Stimulated activated CD4-positive, alpha-beta T cell treated with anti-CD3 and anti-CD28 coated beads, Interleukin-1b, Interleukin-23, amount 100 ng/mL, for 4 hours (primary cell): Measurements from ENCODE around the gene ERRFI1.
"Not testable (repeated sequence)": the region's sequence is repeated elsewhere in the genome, so short reads cannot be mapped to it uniquely, and the experiment has no call there.

Experiments used
- DNase-seq, 2 donors: peaks; one replicate each; pipeline ENCODE4 v3.0.0-alpha.2; 2020; ENCODE audit warnings: low read depth in 2 of 2

ERRFI1 gene

DNA sequence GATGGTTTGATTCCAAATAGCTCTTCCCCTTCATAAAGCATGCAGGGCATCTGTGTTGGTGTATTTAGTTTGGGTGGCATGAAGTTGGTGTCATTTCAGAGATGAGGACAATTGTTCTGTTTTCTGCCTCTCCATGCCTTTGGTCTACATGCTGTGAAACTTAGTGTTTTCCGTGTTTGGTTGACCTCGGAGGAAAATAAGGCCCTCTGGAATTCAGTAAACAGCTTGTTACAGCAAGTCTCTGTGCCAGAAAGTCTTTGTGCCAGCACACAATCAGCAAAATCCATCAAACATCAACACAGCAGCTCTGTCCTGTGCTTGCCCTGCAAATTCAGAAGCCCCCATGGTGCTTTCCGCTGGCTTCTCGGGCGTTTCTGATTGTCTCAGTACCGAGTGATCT lies 55.1 kb downstream of the ERRFI1 start:
- DNase-seq = no peak

DNA sequence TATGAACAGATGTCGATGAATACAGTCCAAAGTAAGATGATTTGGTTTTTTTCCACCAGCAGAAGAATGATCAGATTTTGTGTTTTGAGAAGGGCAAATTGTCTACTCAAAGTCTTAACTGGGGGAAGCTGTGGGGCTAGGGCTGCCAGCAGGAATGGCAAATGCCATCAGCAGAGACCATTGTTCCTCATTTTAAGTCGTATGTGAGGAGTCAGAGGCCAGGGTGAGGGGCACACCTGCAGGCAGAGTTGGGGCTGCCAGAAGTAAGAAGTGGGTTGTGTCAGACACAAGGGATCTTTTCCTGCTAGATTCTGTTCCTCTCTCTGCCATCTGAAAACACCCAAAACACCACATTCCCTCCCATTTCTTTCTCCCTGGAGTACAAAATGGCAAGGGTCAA lies 55.9 kb downstream of the ERRFI1 start:
- DNase-seq = no peak

DNA sequence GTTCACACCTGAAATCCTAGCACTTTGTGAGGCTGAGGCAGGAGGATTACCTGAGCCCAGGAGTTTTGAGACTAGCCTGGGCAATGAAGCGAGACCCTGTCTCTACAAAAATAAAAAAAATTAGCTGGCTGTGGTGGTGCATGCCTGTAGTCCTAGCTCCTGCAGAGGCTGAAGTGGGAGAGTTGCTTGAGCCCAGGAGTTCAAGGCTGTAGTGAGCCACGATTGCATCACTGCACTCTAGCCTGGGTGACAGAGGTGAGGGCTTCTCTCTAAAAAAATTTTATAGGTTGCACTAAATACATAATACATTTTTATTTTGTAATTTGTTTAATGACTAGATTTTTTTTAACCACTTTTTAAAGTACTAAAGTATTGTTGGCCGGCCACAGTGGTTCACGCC lies 58.5 kb downstream of the ERRFI1 start:
- no peak for DNase-seq

DNA sequence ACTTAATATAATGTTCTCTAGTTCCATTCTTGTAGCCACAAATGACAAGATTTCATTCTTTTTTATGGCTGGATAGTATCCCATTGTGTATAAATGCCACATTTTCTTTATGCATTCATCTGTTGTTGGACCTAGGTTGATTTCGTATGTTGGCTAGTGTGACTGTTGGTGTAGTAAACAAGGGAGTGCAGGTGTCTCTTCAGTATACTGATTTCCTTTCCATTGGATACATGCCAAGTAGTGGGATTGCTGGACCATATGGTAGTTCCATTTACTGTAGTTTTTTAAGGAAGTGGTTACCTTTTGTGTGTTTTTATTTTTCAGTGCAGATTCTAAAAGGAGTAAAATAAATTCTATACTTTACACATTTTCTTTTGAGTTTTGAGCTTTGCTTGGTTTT lies 58.9 kb downstream of the ERRFI1 start:
- no peak for DNase-seq

DNA sequence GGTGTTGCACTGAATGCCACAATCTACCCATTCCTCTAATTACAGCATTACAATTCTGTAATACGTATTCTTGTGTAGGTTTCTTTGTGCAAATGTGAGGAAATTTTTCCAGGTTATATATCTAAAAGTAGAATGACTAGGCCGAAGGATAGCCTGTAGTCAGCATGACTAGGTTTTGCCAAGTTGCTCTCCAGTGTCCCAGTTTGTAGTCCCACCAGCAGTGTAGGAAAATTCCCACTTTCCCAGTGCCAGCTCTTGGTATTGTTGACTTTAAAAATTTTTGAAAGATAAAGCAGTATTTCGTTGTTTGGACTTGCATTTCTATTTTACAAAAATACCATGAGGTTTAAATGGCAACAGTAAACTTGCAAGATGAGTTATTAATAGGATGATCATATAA lies 61.6 kb downstream of the ERRFI1 start:
- no peak for DNase-seq

DNA sequence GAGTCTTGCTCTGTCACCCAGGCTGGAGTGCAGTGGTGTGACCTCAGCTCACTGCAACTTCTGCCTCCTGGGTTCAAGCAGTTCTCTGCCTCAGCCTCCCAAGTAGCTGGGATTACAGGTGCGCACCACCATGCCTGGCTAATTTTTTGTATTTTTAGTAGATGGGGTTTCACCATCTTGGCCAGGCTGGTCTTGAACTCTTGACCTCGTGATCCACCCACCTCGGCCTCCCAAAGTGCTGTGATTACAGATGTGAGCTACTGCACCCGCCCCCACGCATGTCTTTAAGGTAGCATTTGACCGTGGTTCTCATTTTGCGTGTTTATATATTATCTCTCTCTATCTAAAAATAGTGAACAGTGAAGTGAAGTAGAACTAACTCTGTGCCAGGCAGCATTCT lies 62.3 kb downstream of the ERRFI1 start:
- not testable (repeated sequence) for DNase-seq

DNA sequence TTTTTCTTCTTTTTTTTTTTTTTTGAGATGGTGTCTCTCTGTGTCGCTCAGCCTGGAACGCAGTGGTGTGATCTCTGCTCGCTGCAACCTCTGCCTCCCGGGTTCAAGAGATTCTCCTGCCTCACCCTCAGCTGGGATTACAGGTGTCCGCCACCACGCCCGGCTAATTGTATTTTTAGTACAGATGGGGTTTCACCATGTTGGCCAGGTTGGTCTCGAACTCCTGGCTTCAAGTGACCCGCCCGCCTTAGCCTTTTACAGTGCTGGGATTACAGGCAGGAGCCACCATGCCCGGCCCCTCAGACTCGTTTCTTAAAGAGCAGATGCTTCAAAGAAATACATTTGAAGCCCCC lies 62.8 kb downstream of the ERRFI1 start:
- not testable (repeated sequence) for DNase-seq

DNA sequence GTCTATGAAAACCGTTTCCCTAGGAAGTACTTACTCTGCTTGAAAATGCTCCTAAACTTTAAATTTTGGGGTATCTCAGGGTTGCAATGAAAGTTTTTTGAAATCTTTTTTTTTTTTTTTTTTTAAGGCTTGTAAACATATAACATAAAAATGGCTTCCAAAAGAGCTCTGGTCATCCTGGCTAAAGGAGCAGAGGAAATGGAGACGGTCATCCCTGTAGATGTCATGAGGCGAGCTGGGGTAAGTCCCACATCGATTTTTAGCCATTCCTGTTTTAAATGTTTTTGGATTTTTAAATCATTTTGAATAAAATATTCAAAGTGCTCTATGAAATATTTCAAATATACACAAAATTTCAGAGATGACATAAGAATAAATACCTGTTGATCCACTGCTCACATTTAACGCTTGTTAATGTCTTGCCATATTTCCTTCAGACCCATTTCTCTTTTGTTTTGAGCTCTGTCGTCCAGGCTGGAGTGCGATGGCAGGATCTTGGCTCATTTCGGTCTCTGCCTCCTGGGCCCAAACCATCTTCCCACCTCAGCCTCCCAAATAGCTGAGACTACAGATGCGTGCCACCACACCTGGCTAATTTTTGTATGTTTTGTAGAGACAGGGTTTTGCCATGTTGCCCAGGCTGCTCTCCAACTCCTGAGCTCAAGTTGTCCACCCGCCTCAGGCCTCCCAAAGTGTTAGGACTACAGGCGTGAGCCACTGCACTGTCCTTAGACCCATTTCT lies 63.3 kb downstream of the ERRFI1 start:
- no peak for DNase-seq

DNA sequence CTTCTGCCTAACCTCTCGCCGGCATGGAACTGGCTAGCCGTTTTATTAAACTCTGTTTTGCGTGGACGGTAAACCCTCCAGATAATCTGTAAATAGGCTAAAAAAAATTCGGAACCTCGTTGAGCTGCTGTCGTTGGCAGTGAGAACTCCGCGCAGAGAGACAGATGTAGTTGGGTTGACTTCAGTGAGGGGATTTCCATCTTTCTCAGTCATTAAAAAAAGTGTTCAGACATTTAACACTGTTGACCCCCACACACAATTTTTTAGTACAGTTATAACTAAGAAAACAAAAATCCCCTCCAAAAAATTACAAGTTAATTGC lies 64.1 kb downstream of the ERRFI1 start:
- DNase-seq = peak in 1 of 2 donors; percentile 43
